HL-60/S4 treated with retinoic acid at 250 ng/mL for 4 days and 3 days (cell line): Measurements from ENCODE around the gene VTN.

Experiments
- in situ Hi-C: fragments of 300-500 bp; cut with MboI; formaldehyde crosslinking; loops from 2 replicates; pipeline ENCODE4 v1.7.0; 2022; ENCODE audit warnings: low sequenced_read_pairs

The VTN gene

GRCh38 chr17:28325211-28325610 is 44.9 kb downstream of the VTN start:
- in situ Hi-C loops: no loop called here

- in situ Hi-C loops: no loop called here
Observed at GRCh38 chr17:28324781-28325180, 45.3 kb downstream of the VTN start.

- in situ Hi-C loops: no loop called here
Observed at GRCh38 chr17:28324267-28324745, 45.8 kb downstream of the VTN start.

GRCh38 chr17:28320215-28321061 is 49.7 kb downstream of the VTN start:
- in situ Hi-C loops: no loop called here

- in situ Hi-C loops: no loop called here
Observed at GRCh38 chr17:28319598-28319935, 50.5 kb downstream of the VTN start.

- in situ Hi-C loops: no loop called here
Observed at GRCh38 chr17:28318759-28319597, 51.1 kb downstream of the VTN start, which contains the start of gene TMEM97. TSS of gene TMEM97 (plus strand) at chr17:28319200. CDS start at chr17:28319240, 40 bp downstream.

GRCh38 chr17:28317966-28318758 is 51.9 kb downstream of the VTN start:
- in situ Hi-C loops: no loop called here
